AG04450 (cell line): ENCODE measurements around the gene SP1. TPM values are rescaled to one million over a fixed set of nuclear protein-coding genes. Genes with fewer than 3 reads are reported as not detected.

ENCODE experiments used
- CTCF ChIA-PET: fragments of 300-600, 350-600 bp; formaldehyde crosslinking; extraction: SDS; loops from one replicate; lab custom pipeline; 2022; ENCODE audit warnings: antibody characterized with exemption, inconsistent platforms; lab: Charles Lee
- POLR2A ChIA-PET: fragments of 350-600 bp; formaldehyde crosslinking; extraction: SDS; loops from one replicate; lab custom pipeline; 2021; ENCODE audit warnings: antibody characterized with exemption, inconsistent platforms; lab: Yijun Ruan, JAX
- DNase-seq: peaks from one replicate; pipeline ENCODE4 v3.0.0-alpha.2; 2011; ENCODE audit warnings: low read depth, low spot score
- H3K27ac ChIP-seq: one replicate; pipeline ENCODE4 v1.5.1; 2012; ENCODE audit warnings: low read depth, low read length, control low read depth
- H3K27me3 ChIP-seq: one replicate; pipeline ENCODE4 v1.6.0; 2012; ENCODE audit warnings: low read length; ENCODE audit not compliant: control insufficient read depth, insufficient read depth
- H3K4me3 ChIP-seq: 2 replicates; pipeline ENCODE4 v1.5.1; 2011; ENCODE audit warnings: mild to moderate bottlenecking, low read depth, low read length, control low read depth
- H3K9me3 ChIP-seq: 2 replicates; pipeline ENCODE4 v1.5.1; 2012; ENCODE audit warnings: low read length; ENCODE audit not compliant: control insufficient read depth, insufficient read depth
- polyA plus RNA-seq: library from polyadenylated mRNA; depleted of rRNA; stranded (reverse); fragments of >200 nt; gene quantifications from 2 replicates; pipeline ENCODE4 v1.2.3, GENCODE V29; 2011; rRNA removed
- TF ChIP-seq, protein P1 (sequence below): IDR thresholded peaks from 2 replicates; pipeline ENCODE4 v1.5.1; 2011; ENCODE audit warnings: low read depth, low read length, control low read depth, inconsistent platforms

Gene SP1
- polyA plus RNA-seq, 1 experiment: 45.9 TPM

DNA sequence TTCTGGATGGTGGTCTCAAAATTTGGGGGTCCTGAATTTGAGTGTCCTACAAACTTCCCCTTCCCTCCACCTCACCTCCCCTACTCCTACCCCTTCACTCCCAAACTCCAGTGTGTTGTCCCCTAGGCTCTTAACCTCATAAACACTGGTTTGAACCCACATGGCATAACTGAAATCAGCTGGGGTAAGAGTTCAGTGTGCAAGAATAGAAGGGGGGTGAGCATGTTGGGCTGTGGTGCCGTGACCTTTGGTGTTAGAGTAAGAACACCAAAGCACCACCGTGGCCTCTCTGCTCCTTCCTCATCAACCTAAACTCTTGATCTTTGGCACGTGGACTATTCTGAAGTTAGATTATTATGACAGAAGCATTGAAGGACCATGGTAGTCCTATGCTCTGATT is 83.0 kb downstream of the SP1 start:
- H3K27me3 ChIP-seq: no peaks in the 10 kb centered on the region
- CTCF ChIA-PET: interaction anchor here (0.6 to 1.0 kb wide), 2 partner anchors 10 to 14 kb away, joined by 3 to 5 read pairs; no protein-coding TSS in a partner anchor
- no peak for DNase-seq
- POLR2A ChIA-PET: no interaction called here
- H3K9me3 ChIP-seq: no peaks in the 10 kb centered on the region
- TF ChIP-seq, protein P1, sequence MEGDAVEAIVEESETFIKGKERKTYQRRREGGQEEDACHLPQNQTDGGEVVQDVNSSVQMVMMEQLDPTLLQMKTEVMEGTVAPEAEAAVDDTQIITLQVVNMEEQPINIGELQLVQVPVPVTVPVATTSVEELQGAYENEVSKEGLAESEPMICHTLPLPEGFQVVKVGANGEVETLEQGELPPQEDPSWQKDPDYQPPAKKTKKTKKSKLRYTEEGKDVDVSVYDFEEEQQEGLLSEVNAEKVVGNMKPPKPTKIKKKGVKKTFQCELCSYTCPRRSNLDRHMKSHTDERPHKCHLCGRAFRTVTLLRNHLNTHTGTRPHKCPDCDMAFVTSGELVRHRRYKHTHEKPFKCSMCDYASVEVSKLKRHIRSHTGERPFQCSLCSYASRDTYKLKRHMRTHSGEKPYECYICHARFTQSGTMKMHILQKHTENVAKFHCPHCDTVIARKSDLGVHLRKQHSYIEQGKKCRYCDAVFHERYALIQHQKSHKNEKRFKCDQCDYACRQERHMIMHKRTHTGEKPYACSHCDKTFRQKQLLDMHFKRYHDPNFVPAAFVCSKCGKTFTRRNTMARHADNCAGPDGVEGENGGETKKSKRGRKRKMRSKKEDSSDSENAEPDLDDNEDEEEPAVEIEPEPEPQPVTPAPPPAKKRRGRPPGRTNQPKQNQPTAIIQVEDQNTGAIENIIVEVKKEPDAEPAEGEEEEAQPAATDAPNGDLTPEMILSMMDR: no peak
- H3K4me3 ChIP-seq: no peak overlapping the region
- peak overlapping the region; percentile 0 for H3K27ac ChIP-seq

DNA sequence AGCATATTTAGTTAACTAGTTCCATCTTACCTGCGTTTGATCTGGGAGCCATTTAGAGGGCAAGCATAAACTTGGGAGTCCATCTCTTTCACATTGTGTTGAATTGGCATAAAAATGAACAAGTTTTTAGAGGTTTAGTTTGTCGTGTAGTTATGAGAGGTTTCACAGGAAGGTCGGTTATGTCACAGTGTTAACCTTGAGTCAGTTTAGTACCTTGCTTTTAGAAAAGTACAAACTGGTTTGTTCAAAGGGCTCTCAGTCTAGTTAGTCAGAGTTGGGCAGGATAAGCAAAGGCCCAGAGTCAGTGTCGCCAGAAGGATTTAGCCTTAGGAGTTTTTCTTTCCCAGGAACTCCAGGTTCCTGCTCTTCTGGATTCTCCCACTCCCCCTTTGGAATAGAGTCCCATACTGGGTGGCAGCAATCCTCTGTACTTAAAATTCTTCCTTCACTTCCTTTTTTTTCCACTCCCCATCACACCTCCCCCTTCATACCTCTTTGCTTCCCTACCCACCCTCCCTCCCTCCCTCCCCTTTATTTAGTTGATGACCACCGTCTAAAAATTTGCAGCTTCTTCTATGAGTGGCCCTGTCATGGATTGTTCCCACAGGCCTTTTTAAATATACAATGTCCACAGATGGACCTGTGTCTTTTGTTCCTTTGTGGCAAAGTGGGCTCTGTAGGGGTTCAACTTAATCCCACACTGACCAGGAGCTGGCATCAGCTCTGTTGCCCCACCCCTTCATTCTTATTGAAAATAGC is 84.0 kb downstream of the SP1 start:
- Histone ChIP-seq H3K9me3 (no peaks in the 10 kb centered on the region), H3K27ac (no peak overlapping the region), H3K27me3 (no peaks in the 10 kb centered on the region), H3K4me3 (no peak overlapping the region)
- no peak for DNase-seq
- CTCF ChIA-PET: interaction anchor here (1.0 to 1.2 kb wide), 2 partner anchors 44 to 119 kb away, joined by 3 to 4 read pairs; no protein-coding TSS in a partner anchor
- TF ChIP-seq, protein P1: no peak
- POLR2A ChIA-PET: interaction anchor here (1.1 to 1.4 kb wide), 2 partner anchors 11 to 14 kb away, joined by 7 to 8 read pairs; no protein-coding TSS in a partner anchor

DNA sequence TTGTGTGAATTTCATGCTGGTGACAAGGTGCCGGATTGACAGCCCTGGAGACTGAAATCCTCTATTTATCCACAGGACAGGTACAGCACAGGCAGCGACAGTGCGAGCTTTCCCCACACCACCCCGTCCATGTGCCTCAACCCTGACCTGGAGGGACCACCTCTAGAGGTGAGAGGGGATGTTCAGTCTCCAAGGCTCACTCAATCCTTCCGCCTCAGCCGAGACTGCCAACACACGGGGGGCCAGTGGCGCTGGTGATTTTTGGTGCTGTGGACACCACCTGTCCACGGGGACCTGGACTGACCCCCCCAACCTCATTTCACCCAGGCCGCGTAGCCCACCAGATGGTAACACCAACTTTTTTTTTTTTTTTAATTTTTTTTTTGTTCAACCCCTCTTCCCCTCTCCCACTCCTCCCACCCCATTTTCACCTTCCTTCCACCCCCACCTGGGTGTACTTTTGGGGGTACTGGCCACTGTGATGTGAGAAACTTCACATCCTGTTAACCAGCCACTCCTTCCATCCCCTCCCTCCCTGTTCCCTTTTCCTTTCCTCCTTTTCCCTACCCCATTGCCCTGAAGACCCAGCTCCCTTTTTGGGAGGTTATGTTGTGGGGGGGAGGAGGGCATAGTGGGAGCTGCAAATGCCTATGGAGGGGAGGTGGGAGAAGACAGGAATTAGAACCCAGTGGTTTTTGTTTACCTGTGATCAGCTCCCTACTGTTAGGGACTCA is 84.9 kb downstream of the SP1 start:
- Histone ChIP-seq H3K4me3 (no peak overlapping the region), H3K27me3 (no peaks in the 10 kb centered on the region), H3K9me3 (no peaks in the 10 kb centered on the region), H3K27ac (peak overlapping the region; percentile 39)
- no peak for DNase-seq
- ChIA-PET CTCF (interaction anchor here (0.6 to 1.2 kb wide), 4 partner anchors 36 to 141 kb away, joined by 3 to 4 read pairs (median 3); partner anchors contain the start of gene TARBP2), POLR2A (interaction anchor here (0.6 to 1.4 kb wide), 4 partner anchors 10 to 17 kb away, joined by 3 to 8 read pairs (median 6); no protein-coding TSS in a partner anchor)
- TF ChIP-seq, protein P1: no peak

DNA sequence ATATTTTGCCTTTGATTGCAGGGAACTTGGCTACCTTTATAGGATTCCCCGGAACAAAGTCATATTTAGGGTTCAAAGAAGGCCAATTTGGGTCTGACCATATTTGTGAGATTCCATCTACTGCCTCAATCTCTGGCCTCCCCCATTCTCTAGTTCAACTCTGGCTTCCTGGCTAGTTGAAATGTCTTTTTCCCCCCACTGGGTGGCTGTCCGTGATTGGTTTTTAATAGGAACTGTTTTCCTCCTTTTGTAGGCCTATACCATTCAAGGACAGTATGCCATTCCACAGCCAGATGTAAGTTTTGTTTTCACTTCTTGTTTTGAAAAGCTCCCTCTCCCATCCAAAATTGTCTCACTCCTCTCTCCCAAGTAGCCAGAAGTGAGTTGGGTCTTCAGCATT is 85.7 kb downstream of the SP1 start:
- POLR2A ChIA-PET: interaction anchor here (0.6 to 1.1 kb wide), 2 partner anchors 12 to 16 kb away, joined by 3 to 4 read pairs; no protein-coding TSS in a partner anchor
- CTCF ChIA-PET: interaction anchor here (0.8 to 1.0 kb wide), 3 partner anchors 35 to 113 kb away, joined by 3 to 6 read pairs (median 3); partner anchors contain the start of gene TARBP2
- Histone ChIP-seq H3K9me3 (no peaks in the 10 kb centered on the region), H3K27ac (no peak overlapping the region), H3K27me3 (no peaks in the 10 kb centered on the region), H3K4me3 (no peak overlapping the region)
- no peak for DNase-seq
- TF ChIP-seq, protein P1: 0 out of 2 replicates have a peak, but pooled peaks have one; percentile 4

Other genes with a start within 250 kb of the SP1 start
- gene ZNF740, start 199.5 kb upstream of the SP1 start, polyA plus RNA-seq: 20.9 and 21.7 TPM in 2 replicates
- gene CSAD, start 199.3 kb upstream of the SP1 start, polyA plus RNA-seq: 18.9 and 21.6 TPM in 2 replicates
- gene ITGB7, start 172.9 kb upstream of the SP1 start, polyA plus RNA-seq: 0.15 and 0.19 TPM in 2 replicates
- 20.1 and 25.6 TPM in 2 replicates for gene RARG, start 148.0 kb upstream of the SP1 start, polyA plus RNA-seq
- gene ESPL1, start 111.9 kb upstream of the SP1 start, polyA plus RNA-seq: 1.6 and 2.1 TPM in 2 replicates
- 970 and 991 TPM in 2 replicates for gene PFDN5, start 84.6 kb upstream of the SP1 start, polyA plus RNA-seq
- 47.8 and 63.2 TPM in 2 replicates for gene MYG1, start 80.5 kb upstream of the SP1 start, polyA plus RNA-seq
- 40.0 and 46.7 TPM in 2 replicates for gene AAAS, start 58.6 kb upstream of the SP1 start, polyA plus RNA-seq
- gene SP7, start 43.8 kb upstream of the SP1 start, polyA plus RNA-seq: not detected in 2 replicates
- not detected in 2 replicates for gene AMHR2, start 43.7 kb downstream of the SP1 start, polyA plus RNA-seq
- 71.4 and 92.8 TPM in 2 replicates for gene PRR13, start 61.6 kb downstream of the SP1 start, polyA plus RNA-seq
- 286 and 408 TPM in 2 replicates for gene PCBP2, start 71.9 kb downstream of the SP1 start, polyA plus RNA-seq
- 35.7 and 46.1 TPM in 2 replicates for gene MAP3K12, start 119.3 kb downstream of the SP1 start, polyA plus RNA-seq
- gene TARBP2, start 121.1 kb downstream of the SP1 start, polyA plus RNA-seq: 25.0 and 33.0 TPM in 2 replicates
- not detected in 2 replicates for gene NPFF, start 127.3 kb downstream of the SP1 start, polyA plus RNA-seq
- 21.7 and 27.1 TPM in 2 replicates for gene ATF7, start 246.2 kb downstream of the SP1 start, polyA plus RNA-seq